HG03066 (cell line): Measurements from ENCODE around the gene GTF2F2.
"Not testable (repeated sequence)": the region's sequence is repeated elsewhere in the genome, so short reads cannot be mapped to it uniquely, and the experiment has no call there.

Experiments used
- ATAC-seq: cut with Tn5 transposase; IDR thresholded peaks from one replicate; pipeline ENCODE4 v1.9.1; 2021; ENCODE audit warnings: low read depth; ENCODE audit not compliant: unreplicated experiment

GTF2F2 gene

DNA sequence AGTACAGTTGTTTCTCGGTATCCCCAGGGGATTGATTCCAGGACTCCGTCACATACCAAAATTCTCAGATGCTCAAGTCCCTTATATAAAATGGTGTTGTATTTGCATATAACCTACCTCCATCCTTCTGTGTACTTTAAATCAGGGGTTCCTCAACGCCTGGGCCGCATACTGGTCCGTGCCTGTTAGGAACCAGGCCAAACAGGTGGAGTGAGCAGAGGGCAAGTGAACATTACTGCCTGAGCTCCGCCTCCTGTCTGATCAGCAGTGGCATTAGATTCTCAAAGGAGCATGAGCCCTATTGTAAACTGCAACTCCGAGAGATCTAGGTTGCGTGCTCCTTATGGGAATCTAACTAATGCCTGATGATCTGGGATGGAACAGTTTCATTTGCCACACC is 122.8 kb downstream of the GTF2F2 start:
- ATAC-seq: no peak

DNA sequence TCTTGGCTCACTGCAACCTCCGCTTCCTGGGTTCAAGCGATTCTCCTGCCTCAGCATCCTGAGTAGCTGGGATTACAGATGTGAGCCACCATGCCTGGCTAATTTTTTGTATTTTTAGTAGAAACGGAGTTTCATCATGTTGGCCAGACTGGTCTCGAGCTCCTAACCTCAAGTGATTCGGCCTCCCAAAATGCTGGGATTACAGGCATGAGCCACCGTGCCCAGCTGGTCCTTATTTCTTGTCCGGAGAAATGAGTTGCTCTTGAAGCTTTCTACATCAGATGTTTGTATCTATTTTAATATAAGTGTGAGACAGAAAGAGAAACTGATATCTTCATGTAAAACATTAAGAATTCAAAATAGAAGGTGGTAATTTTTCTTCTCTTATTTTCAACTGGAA is 124.4 kb downstream of the GTF2F2 start:
- ATAC-seq: not testable (repeated sequence)

DNA sequence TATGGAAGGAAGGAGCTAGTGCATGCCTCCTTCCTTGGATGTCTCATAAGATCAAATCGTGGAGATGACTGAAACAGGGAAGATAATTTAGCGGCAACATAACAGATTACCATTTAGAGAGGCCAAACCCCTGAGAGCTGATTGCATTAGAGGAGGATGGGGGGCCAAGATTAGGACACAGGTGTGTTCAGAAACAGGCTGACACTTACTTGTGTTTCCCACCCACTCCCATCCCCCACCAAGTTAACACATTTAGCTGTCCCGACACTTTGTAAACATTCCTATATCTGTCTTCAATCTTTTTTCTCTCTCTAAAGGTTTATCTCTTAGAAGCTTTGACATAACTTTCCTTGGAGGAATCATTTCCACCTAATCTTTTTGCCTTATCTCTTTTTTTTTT is 129.4 kb downstream of the GTF2F2 start:
- no peak for ATAC-seq

DNA sequence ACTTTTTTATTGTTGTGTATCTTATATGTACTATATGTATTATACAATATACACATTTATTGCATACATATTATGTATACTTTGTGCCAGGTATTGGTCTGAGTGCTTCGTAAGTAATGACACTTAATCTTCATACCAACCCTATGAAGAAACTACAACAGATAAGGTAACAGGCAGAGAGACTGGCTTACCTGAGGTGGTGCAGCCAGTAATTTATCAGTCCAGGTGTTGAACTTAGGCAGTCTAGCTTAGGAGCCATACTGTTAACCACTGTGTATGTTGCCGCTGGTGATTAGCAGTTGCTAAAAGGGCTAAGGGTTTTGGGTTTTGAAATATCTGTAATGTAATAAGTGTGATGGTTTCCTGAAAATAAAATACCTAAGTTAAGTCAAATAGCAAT is 134.1 kb downstream of the GTF2F2 start:
- no peak for ATAC-seq

DNA sequence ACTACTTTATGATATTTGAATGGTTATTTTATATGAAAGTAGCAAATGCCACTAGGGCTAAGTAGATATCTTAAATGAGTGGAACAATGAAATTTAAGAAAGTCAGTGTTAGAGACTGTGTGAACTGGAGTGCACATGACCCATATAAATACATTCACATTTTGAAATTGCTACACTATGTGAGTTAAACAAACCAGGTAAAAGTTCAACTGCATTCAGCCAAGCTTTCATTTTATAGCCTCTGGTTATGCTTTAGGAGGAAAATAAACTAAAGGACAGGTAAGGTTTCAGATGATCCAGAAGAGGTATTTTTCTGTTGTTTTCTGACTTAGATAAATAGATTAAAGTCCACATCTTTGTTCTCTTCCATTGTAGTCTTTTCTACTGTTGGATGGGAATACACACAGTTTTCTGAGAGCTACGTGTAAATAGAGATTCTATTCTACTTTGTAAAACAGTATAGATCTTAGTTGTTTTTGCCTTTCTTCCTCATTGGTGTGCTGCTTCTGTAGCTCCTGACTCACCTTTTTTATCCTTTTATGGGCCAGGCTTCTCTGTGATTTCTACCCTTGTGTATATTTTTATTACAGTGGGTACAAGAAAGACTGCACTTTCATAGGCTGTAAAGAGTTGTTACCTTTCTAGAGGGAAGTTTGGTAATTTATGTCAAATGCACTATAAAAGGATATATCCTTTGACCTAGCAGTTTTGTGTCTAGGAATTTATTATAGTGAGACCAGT is 135.1 kb downstream of the GTF2F2 start:
- no peak for ATAC-seq

DNA sequence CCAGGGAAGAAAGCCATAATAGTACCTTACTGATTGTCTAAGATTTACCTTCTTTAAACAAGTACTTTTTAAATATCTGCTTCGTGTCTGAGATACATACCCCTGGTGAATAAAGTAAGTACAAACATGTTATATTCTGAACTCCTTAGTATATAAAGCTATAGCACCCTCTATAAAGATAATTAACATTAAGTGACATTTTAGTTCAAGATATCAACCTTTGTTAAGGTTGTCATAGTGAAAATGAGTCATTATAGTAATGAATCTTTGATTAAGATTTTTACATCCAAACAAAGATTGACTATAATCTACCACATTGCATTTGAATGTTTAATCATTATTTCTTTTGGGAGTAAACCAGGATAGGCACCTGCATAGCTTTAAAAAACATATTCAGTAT is 135.9 kb downstream of the GTF2F2 start:
- no peak for ATAC-seq

DNA sequence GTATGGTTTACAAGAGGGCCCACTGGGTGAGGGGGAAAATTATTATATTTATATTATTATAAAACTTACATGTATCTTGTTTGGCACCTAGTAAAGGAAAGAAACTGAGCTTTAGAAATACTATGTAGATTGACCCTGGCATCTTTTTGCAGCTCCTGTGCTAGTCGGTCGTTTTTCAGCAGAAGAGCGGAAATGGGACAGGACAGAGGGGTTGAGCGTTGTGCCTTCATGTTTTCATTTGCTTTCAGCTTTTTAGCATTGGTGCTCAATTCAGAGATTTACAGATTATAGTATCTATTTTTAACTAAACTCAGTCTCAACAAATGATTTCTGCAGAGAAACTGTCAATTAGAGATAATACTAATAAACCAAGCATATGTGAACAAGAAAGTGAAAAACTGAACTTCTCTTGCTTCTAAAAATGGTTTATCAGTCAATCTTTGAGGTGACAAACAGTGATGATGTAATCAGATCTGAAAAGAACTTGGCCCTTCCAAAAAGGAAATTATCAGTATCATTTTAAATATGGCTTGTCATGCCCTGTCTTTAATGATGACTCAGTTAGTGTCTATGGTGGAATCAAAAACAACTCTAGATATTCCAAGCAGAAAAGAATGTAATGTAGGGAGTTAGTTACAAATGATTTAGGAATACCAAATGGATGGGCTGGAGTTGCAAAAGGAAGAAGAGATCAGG is 137.5 kb downstream of the GTF2F2 start:
- no peak for ATAC-seq

DNA sequence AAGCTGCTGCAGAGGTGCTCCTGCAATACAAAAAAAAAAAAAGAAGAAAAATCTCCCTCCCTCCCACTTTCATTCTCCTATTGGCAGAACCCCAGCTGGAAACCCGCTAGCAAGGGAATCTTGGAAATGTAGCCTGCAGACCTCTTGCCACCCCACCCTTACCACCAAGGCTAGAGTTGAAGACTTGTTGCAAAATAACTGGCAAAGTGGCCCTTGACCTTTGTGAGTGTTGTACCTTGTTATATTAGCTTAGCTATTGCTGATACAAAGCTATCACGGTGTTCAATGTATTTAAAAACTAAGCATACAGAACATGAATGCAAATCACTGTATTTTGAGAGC is 138.0 kb downstream of the GTF2F2 start:
- ATAC-seq: no peak

DNA sequence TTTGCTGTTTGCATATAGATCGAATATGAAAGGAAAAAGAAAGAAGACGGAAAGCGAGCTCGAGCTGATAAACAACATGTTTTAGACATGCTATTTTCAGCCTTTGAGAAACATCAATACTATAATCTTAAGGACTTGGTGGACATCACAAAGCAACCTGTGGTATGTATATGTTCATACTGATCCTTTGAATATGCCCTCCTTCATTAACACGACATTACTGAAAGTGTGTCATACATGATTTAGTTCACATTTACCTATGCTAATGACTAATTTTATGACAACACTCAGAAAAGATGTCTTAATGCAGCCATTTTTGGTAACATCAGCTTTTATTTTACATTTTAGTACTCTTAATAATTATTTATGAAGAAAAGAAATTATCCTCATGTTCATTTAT is 146.9 kb downstream of the GTF2F2 start:
- ATAC-seq: no peak

DNA sequence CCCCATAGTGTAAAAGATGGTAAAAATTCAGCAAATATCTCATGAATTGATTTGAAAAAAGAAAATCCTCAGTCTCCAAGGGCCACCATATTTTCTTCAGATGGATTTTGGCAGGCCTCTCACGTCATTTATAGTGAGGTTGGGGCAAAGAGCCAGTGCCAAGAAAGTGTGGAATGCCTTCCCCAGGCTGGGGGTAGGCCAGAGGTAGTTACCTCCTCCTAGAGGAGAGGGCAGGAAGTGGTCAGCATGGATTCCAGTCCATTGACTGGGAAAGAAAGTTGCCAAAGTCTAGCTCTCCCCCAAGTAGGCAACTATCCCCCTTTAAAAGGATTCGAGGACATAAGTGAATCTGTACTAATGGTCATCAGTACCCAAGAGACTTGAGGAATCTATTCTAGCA is 148.9 kb downstream of the GTF2F2 start:
- ATAC-seq: no peak

DNA sequence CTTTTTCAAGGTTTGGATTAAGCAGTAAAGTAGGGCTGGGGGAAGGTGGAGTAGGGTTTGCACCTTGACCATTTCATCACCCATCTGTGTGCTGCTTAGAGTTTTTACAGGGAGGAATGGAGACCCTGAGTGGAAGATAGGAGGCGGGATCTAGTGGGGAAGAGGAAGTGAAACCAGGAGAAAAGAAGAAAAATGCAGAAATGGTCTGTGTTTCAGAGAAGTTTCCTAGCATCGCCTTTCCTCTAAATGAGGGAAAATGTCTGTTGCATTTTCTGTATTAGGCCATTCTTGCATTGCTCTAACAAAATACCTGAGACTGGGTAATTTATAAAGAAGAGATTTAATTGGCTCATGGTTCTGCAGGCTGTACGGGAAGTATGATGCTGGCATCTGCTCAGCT is 156.6 kb downstream of the GTF2F2 start:
- ATAC-seq: no peak

DNA sequence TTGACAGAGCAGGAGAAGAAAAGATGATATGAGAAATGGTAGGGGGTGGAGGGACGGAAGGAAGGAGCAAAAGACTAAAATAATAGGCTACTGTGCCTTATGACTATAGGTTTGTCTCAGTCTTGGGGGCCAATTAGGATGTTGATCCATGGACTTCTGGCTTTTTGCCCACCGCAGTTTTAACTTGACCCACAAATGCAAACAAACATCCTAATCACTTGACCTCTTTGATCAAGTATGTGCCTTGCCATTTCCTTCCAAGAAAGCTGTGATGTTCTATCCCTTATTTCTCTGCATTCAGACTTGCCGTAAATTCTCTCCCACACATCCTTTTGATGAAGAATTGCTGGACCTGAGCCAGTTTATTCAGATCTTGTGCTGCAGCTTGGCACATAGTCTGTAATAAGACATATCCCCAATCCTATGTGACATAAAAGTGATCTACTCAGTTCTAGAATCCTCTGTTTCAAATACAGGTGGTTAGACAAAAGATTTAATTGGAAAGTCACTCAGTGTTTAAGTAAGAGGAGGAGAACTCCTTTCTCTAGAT is 157.9 kb downstream of the GTF2F2 start:
- no peak for ATAC-seq

DNA sequence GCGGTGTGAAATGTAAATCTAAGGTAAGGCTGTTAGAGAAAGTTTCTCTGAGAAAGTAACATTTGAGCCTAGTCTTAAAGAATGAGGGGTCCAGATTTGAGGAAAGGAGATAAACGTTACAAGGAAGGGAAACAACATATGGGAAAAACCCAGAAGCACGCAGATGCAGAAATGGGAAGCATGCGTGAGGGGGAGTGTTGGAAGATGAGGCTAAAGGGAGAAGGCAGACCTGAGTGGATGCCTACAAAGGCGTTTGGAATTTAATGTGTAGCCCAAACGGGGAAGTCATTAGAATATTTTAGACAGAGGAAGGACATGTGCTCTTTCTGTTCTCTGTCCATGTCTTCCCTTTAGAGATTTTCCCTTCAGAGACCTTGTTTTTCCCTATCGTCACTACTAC is 159.7 kb downstream of the GTF2F2 start:
- no peak for ATAC-seq

DNA sequence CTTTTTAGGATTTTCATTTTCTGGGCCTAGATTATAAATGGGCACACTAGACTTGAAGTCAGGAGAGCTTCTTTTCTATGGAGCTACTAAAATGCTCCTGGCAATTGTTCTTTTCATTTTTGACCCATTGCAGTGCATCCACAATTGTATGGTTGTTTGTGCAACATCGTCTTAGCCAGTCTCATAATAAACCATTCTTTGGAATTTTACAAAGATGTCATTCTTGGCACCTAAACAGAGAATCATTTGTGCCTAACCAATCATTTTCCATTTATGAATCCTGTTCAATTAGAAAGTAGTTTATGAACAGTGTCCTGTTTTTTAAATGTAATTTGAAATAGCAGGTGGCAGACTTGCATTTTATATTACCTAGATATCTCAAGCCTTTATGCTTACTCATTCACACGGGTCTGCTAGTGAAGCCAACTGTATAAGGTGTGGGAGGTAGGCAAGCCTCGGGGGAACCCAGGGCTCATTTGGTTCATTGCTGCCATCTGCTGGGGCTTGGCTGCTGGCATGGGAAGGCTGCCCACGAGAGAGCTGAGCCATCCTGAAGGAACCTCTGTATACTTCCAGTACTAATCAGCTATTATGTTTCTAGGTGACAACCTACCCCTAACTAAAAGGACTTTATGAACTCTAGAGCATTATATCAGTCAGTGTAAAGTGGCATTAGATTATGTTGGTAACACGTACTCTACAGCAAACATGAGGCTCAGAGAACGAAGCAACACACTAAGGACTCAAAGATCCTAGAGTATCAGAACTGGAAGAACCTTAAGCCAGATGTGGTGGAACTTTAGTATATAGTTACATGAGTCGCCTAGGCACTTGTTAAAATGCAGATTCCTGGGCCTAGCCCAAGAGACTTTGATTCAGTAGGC is 160.7 kb downstream of the GTF2F2 start:
- ATAC-seq: peak; percentile 63

DNA sequence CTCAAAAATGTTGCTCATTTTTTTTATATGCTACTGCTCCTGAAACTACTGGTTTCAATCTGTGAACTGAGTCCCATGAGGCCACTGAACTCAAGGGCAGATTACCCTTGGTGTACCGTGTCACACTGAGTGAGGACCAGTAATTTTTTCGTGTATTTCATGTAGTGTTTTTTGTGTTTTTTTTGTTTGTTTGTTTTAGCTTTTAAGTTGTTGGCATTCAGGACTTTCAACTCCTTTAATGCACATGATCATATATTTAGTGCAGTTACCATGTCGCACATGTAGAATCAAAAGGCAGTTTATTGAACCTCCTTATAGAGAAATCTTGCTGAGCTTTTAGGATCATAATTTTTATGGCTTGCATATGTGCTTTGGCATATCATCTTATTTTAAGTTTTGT is 162.7 kb downstream of the GTF2F2 start:
- ATAC-seq: no peak

DNA sequence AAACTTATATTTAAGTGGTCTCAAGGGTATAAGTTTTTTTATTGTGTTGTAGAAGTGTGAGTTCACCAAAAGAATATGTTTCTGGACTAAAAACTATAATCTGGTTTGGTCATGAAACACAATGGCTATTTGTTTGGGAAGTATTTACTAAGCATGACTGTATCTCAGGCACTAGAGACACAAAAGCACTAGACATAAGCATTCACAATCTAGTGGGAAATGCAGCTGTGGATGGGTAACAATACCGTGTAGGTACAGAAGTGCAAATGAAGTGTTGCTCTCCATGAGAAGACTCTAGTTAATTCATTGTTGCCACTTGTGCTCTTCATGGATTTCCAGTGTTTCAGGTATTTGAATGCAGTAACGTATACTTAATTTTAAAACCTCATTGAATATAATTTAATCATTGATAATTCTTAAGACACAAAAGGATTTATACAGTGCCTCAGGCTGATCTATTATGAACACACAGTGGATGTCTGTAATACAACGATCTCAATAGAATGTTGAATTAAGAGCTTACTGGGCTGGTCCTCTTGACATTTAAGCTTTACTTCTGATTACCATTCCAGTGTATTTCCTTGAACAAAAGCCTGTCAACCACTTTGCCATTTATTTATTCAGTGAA is 169.7 kb downstream of the GTF2F2 start:
- ATAC-seq: no peak

DNA sequence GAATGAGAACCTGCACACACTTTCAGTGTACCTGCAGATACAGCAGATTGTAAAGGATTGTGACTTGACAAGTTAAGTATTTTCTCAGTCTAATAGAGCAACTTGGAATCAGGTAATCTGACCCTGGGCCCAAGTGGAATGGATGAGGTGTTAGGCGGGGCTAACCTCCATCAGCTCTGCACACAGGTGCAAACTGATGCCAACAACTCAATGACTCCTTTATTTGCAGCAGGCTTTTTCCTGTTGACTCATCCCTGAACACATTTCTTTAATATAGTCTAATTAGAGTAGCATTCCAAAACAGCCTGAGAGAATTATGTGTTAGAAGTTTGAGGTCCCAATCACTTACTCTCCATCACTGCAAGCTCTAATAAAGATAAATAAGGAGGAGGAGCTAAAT is 171.9 kb downstream of the GTF2F2 start:
- ATAC-seq: no peak

DNA sequence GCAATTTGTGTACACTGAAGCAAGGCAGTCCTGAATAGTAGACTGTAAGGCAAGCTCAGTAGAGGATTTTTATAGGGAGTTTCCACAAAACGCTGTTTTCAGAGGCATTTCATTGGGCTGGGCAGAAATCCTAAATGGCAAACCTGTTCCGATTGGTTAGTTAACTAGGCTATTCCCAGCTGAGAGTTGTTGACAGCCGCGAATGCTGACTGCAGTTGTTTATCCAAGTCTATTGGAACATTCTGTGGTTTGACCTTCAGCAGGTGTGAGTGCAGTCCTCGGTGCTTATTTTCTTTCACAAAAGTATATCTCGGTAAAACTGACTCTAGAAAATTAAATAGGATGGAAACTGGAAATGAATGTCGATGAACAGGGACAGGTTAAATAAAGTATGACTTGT is 175.2 kb downstream of the GTF2F2 start:
- ATAC-seq: no peak

DNA sequence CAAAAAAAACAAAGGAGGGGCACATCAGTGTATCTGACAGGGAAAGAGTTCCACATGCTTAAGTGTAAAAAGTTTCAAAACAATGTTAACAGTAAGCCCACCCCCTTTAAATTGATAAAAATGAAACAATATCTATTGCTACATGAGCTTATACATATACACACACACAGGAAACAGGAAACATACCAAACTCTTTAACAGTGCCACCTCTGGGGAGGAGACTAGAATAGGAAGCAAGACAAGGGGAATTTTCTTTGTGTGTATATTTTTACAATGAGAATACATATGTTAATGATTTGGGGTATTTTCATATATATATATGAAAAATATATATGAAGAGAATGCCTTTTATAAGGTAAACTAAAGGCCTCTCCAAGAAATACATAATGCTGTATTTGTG is 175.9 kb downstream of the GTF2F2 start:
- no peak for ATAC-seq

DNA sequence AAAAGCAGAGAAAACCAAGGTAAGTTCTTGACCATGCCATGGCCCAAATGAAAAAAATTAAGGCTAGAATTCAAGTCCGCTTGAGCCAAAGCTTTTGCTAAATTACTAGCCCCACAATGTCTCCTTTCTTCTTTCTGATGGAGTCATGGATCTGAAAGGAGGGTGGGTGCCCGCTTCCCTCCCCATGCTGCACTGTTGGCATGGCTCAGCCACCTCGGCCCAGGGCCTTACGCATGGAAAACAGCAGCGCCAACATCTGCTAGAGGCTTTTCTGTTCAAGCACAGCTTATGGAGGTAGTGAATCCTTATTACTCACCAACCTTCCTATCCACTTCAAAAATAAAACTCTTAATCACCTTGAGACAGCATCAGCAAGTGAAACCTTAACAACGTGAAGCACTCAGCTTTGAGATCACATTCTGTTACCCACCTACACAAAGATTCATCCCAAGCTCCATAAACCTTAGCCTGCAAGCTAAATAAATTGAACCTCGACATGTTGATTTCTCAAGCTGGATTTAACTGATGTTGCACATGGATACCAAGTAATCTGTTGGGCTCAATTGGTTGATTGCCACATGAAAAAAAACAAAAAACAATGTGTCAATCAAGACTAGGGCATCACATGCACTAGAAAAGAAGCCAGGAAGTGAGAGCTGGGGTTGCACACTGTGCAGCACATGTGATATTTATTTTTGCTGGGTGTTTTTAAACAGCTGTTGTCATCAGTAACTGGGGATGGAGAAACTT is 177.3 kb downstream of the GTF2F2 start:
- ATAC-seq: no peak
